ENCODE data around the gene UTS2.

UTS2 gene

DNA sequence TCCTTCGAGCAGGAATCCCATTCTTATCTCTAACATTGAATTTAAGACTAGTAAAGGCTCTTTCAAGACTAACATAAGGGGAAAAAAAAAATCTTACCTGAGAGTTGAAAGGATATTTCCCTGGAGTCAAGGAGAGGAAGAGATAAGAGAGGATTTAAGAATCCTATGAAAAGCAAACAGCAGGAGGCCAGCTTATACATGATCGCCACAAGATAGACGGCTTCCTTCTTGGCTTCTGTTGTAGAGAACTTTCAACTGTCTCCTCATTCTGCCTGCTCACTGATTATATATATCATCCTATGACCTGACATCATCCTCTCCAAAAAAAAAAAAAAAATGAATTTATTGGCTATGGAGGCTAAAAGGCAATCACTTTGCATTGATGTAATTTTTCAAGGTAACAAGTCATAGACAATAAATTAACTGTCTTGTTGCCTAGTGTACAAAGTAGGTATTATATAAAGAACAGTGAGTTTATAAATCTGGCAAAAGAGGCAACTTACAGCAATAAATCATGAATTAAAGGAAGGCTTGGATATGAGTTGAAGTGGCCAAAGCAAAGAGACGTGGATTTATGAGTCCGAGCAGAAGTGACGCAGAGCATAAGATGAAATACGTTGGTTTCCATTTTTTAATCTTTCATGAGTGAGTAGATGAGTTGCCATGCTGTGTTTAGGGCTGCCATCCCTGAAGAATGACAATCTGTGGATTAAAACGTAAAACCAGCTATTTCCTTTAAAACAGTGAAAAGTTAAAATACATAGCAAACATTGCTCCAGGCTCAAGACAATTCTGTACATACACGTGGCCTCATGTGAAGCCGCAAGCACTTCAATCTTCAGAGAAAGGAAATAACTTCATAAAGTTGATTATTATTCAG lies at the start of gene UTS2:
Gene UTS2, minus strand, starts transcription at position 262 of the 880 bp plus-strand sequence. Its CDS starts 62 bp downstream, at position 200.
- Mint-ChIP-seq H3K27me3 (peaks cover 16% of the 10 kb centered on the region), H3K4me3 (no peak within 1 kb of the TSS), H3K27ac (ENCODE audit: low read depth) (no peak within 1 kb of the TSS), H3K36me3 (ENCODE audit: insufficient read depth) (peaks cover 3% of the 10 kb centered on the region), H3K4me1 (peaks cover 4% of the 10 kb centered on the region), H3K9me3 (no peaks in the 10 kb centered on the region)
- ATAC-seq (replicated peaks; ENCODE audit: extremely low read depth, poor library complexity, severe bottlenecking) (no peak), DNase-seq (ENCODE audit: low spot score in 2 of 2) (no peak)

DNA sequence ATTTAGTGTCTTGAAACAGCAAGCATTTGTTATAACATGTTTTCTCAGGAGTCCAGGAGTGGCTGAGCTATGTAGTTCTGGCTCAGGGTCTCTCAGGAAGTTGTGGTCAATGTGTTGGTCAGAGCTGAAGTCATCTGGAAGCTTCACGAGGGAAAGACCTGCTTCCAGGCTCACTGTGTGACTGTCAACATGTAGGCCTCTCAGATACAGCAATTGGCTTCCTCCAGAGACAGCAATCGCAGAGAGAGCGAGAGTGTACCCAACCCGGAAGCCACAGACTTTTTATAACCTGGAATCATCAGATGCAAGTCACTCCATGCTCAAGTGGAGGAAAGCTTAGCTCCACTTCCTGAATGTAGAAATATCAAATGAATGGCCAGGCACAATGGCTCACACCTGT lies 46.9 kb upstream of the UTS2 start:
- peaks cover 15% of the 10 kb centered on the region for H3K4me1 Mint-ChIP-seq
- H3K4me3 Mint-ChIP-seq, result no peak overlapping the region
- H3K9me3 Mint-ChIP-seq, result no peaks in the 10 kb centered on the region
- no peak for ATAC-seq (replicated peaks; ENCODE audit: extremely low read depth, poor library complexity, severe bottlenecking)
- H3K27me3 Mint-ChIP-seq, result no peaks in the 10 kb centered on the region
- DNase-seq (ENCODE audit: low spot score in 2 of 2), result no peak
- H3K27ac Mint-ChIP-seq (ENCODE audit: low read depth), result peak overlapping the region; percentile 56
- H3K36me3 Mint-ChIP-seq (ENCODE audit: insufficient read depth), result no peaks in the 10 kb centered on the region

DNA sequence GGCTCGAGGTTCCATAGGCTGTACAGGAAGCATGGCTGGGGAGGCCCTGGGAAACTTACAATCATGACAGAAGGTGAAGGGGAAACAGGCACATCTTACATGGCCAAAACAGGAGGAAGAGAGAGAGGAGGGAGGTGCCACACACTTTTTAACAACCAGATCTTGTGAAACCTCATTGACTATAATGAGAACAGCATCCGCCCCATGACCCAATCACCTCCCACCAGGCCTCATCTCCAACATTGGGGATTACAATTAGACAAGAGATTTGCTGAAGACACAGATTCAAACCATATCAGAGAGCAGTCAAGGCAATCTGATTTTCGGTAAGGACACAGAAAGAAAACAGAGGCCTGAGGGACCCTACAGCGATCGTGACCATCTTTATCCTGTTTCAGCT lies 46.1 kb upstream of the UTS2 start:
- Mint-ChIP-seq H3K4me1 (peaks cover 15% of the 10 kb centered on the region), H3K36me3 (ENCODE audit: insufficient read depth) (no peaks in the 10 kb centered on the region), H3K4me3 (no peak overlapping the region), H3K27ac (ENCODE audit: low read depth) (no peak overlapping the region), H3K9me3 (no peaks in the 10 kb centered on the region), H3K27me3 (no peaks in the 10 kb centered on the region)
- DNase-seq (ENCODE audit: low spot score in 2 of 2), result no peak
- ATAC-seq (replicated peaks; ENCODE audit: extremely low read depth, poor library complexity, severe bottlenecking), result no peak

DNA sequence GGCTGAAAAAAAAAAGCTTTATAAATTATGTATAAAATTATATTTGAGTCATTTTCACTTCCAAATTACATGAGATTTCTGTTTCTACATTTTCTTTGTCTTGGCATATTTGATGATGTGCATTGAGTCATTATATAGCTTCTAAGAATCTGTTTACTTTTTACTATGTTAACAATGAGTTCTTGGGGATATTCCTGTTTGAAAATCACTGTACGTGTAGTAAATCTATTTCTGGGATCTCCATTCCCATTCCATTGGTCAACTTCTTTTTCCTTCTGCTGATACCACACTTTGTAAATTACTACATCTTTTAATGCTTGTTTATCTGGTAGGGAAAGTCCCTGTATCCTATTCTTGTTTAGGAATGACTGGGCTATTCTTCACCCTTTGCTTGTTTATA lies 44.1 kb upstream of the UTS2 start:
- Mint-ChIP-seq H3K27me3 (no peaks in the 10 kb centered on the region), H3K4me3 (no peak overlapping the region), H3K4me1 (peaks cover 15% of the 10 kb centered on the region), H3K36me3 (ENCODE audit: insufficient read depth) (no peaks in the 10 kb centered on the region), H3K27ac (ENCODE audit: low read depth) (no peak overlapping the region), H3K9me3 (no peaks in the 10 kb centered on the region)
- DNase-seq (ENCODE audit: low spot score in 2 of 2), result no peak
- no peak for ATAC-seq (replicated peaks; ENCODE audit: extremely low read depth, poor library complexity, severe bottlenecking)

DNA sequence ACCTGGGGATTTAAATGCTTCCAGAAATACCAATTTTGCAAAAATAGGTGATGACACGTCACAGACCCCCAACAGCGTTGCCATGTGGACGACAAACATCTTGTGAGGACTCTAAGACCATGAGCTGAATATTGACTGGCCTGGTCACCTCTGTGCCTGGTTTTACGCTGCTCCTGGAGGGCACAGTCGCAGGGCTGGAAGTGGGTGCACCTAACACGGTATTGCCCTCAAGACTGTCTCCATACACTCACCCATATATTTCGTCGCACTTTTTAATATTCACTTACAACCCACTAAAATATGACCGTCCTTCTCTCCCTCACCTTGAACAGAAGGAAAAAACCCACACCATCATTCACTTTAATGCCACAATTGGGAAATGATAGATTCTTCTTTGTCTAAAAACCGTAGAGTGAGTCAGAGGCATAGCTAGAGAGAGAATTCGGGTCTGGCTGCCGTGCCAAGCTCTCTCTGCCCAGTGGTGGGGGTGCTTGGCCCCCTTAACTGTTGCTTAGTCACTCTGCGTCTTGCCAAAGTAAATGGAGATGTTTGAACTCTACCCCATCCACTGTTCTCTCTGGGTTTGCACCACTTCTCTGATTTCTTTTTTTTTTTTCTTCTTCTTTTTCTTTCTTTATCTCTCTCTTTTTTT lies 40.8 kb upstream of the UTS2 start:
- no peaks in the 10 kb centered on the region for H3K9me3 Mint-ChIP-seq
- no peaks in the 10 kb centered on the region for H3K36me3 Mint-ChIP-seq (ENCODE audit: insufficient read depth)
- peaks cover 1% of the 10 kb centered on the region for H3K4me1 Mint-ChIP-seq
- ATAC-seq (replicated peaks; ENCODE audit: extremely low read depth, poor library complexity, severe bottlenecking) (no peak), DNase-seq (ENCODE audit: low spot score in 2 of 2) (no peak)
- no peak overlapping the region for H3K4me3 Mint-ChIP-seq
- H3K27ac Mint-ChIP-seq (ENCODE audit: low read depth), result no peak overlapping the region
- H3K27me3 Mint-ChIP-seq, result peaks cover 3% of the 10 kb centered on the region

GRCh38 chr1:7891804-7892203 lies 38.9 kb upstream of the UTS2 start:
- Mint-ChIP-seq H3K27me3 (peaks cover 17% of the 10 kb centered on the region), H3K4me3 (no peak overlapping the region), H3K36me3 (ENCODE audit: insufficient read depth) (no peaks in the 10 kb centered on the region), H3K27ac (ENCODE audit: low read depth) (no peak overlapping the region), H3K9me3 (no peaks in the 10 kb centered on the region), H3K4me1 (no peaks in the 10 kb centered on the region)
- ATAC-seq (replicated peaks; ENCODE audit: extremely low read depth, poor library complexity, severe bottlenecking) (no peak), DNase-seq (ENCODE audit: low spot score in 2 of 2) (no peak)

DNA sequence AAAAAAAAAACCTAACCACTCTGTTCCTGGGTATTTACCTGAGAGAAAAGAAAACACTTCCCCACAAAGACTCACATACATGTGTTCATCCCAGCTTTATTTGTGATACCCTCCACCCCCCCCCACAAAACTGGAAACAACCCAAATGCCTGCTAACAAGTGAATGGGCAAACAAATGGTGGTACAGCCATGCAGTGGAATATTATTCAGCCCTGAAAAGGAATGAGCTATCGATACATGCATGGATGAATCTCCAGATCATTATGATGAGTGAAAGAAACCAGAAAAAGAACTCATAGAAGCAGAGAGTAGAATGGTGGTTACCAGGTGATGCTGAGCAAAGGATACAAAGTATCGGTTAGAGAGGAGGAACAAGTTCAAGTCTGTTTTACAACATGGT lies 38.0 kb upstream of the UTS2 start:
- peaks cover 18% of the 10 kb centered on the region for H3K27me3 Mint-ChIP-seq
- ATAC-seq (replicated peaks; ENCODE audit: extremely low read depth, poor library complexity, severe bottlenecking) (no peak), DNase-seq (ENCODE audit: low spot score in 2 of 2) (no peak)
- no peaks in the 10 kb centered on the region for H3K4me1 Mint-ChIP-seq
- no peak overlapping the region for H3K4me3 Mint-ChIP-seq
- H3K27ac Mint-ChIP-seq (ENCODE audit: low read depth), result peak overlapping the region; percentile 39
- no peaks in the 10 kb centered on the region for H3K9me3 Mint-ChIP-seq
- H3K36me3 Mint-ChIP-seq (ENCODE audit: insufficient read depth), result no peaks in the 10 kb centered on the region

DNA sequence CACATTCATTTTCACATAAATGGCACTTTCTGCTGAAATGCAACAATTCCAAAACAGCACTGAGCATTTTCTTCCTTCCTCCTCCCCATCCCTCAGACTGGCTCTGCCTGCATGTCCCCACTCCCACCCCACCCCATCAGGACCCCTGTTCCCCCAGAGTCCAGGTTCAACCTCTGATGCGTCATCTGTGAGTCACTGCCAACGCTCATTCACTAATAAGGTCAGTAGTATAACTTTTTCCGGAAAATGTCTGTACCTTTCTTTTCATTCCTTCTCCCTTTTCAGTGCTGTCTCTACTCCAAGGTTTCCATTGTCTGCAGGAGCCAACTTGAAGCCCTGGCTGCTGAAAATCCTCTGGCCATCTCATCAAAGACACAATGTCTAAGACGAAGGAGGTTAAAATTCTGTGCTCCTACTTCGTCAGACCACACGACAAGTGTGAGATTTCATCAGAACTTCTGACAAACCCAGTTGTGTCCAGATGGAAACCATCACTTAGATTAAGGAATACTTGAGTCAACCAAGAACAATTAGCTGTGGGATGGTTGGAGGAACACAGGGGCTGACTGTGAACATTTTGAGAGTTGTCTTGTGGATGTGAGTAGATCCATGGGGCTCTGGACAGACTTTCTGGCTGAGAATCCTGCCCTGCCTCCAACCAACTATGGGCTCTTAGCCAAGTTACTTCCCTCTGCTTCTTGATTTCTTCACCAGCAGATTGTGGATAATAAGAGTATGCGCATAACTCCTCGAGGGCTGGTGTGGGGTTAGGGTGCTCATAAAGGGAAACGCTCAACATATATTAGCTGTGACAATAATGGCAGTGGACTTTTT lies 35.6 kb upstream of the UTS2 start:
- Mint-ChIP-seq H3K27ac (ENCODE audit: low read depth) (no peak overlapping the region), H3K4me3 (no peak overlapping the region), H3K9me3 (no peaks in the 10 kb centered on the region), H3K4me1 (no peaks in the 10 kb centered on the region), H3K36me3 (ENCODE audit: insufficient read depth) (no peaks in the 10 kb centered on the region), H3K27me3 (peaks cover 18% of the 10 kb centered on the region)
- ATAC-seq (replicated peaks; ENCODE audit: extremely low read depth, poor library complexity, severe bottlenecking), result no peak
- no peak for DNase-seq (ENCODE audit: low spot score in 2 of 2)

DNA sequence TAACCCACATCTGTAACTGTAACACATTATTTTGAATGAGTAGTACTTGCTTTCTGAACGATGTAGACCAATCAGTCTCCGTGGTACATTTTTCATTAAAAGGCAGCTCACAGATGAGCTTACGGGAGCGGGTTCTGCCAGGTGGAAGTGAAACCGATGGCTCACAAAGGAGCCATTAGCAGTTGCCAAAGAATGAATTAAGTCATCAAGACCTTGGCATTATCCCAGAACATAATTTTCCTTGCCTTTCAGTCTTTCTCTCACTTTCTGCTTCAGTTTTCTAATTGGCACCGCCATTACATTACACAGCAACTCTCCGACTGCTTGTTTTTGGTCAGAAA lies 33.5 kb upstream of the UTS2 start:
- H3K9me3 Mint-ChIP-seq, result no peaks in the 10 kb centered on the region
- no peaks in the 10 kb centered on the region for H3K36me3 Mint-ChIP-seq (ENCODE audit: insufficient read depth)
- no peak overlapping the region for H3K27ac Mint-ChIP-seq (ENCODE audit: low read depth)
- H3K27me3 Mint-ChIP-seq, result peaks cover 18% of the 10 kb centered on the region
- no peak for ATAC-seq (replicated peaks; ENCODE audit: extremely low read depth, poor library complexity, severe bottlenecking)
- H3K4me1 Mint-ChIP-seq, result no peaks in the 10 kb centered on the region
- no peak overlapping the region for H3K4me3 Mint-ChIP-seq
- DNase-seq (ENCODE audit: low spot score in 2 of 2), result no peak

- H3K36me3 Mint-ChIP-seq (ENCODE audit: insufficient read depth), result no peaks in the 10 kb centered on the region
- no peaks in the 10 kb centered on the region for H3K4me1 Mint-ChIP-seq
- no peaks in the 10 kb centered on the region for H3K9me3 Mint-ChIP-seq
- DNase-seq (ENCODE audit: low spot score in 2 of 2), result no peak
- no peak overlapping the region for H3K27ac Mint-ChIP-seq (ENCODE audit: low read depth)
- ATAC-seq (replicated peaks; ENCODE audit: extremely low read depth, poor library complexity, severe bottlenecking), result no peak
- H3K27me3 Mint-ChIP-seq, result peaks cover 18% of the 10 kb centered on the region
- H3K4me3 Mint-ChIP-seq, result no peak overlapping the region
Measured at GRCh38 chr1:7885513-7886404, 32.9 kb upstream of the UTS2 start.

- Mint-ChIP-seq H3K9me3 (no peaks in the 10 kb centered on the region), H3K27ac (ENCODE audit: low read depth) (no peak overlapping the region), H3K27me3 (peaks cover 18% of the 10 kb centered on the region), H3K4me1 (no peaks in the 10 kb centered on the region), H3K4me3 (no peak overlapping the region), H3K36me3 (ENCODE audit: insufficient read depth) (no peaks in the 10 kb centered on the region)
- DNase-seq (ENCODE audit: low spot score in 2 of 2), result no peak
- no peak for ATAC-seq (replicated peaks; ENCODE audit: extremely low read depth, poor library complexity, severe bottlenecking)
Measured at GRCh38 chr1:7884757-7885156, 31.9 kb upstream of the UTS2 start.

DNA sequence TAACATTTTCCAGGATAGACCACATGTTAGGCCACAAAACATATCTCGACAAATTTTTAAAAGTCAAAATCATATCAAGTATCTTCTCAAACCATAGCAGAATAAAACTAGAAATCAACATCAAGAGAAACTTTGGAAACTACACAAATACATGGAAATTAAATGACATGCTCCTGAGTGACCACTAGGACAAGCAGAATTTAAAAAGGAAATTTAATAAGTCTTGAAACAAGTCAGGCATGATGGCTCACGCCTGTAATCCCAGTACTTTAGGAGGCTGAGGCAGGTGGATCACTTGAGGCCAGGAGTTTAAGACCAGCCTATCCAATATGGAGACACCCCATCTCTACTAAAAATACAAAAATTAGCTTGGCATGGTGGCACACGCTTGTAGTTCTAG lies 26.4 kb upstream of the UTS2 start:
- no peak overlapping the region for H3K27ac Mint-ChIP-seq (ENCODE audit: low read depth)
- no peaks in the 10 kb centered on the region for H3K27me3 Mint-ChIP-seq
- no peak overlapping the region for H3K4me3 Mint-ChIP-seq
- ATAC-seq (replicated peaks; ENCODE audit: extremely low read depth, poor library complexity, severe bottlenecking), result no peak
- DNase-seq (ENCODE audit: low spot score in 2 of 2), result no peak
- H3K9me3 Mint-ChIP-seq, result peaks cover 11% of the 10 kb centered on the region
- no peaks in the 10 kb centered on the region for H3K36me3 Mint-ChIP-seq (ENCODE audit: insufficient read depth)
- no peaks in the 10 kb centered on the region for H3K4me1 Mint-ChIP-seq
